ENCODE data around the gene ATP5F1D. TPM values are rescaled to one million over a fixed set of nuclear protein-coding genes. Genes with fewer than 3 reads are reported as not detected.
A peak's percentile ranks its signal among the peaks of the same experiment; 100 is the strongest.

The ATP5F1D gene
- total and polyA plus RNA-seq, 2 of the 13 experiments (the other 11 are each of a cell fraction or from before 2014, with no cell fraction given): 39.4 to 78.7 TPM

GRCh38 chr19:1248786-1249297 lies 7.3 kb downstream of the ATP5F1D start (continued):
- TF ChIP-seq IRX3 (CRISPR knock-in tag; IDR thresholded peaks at IDR 0.05; ENCODE audit: borderline replicate concordance, low read depth) (no peak), ZKSCAN8 (CRISPR knock-in tag; IDR thresholded peaks at IDR 0.05; ENCODE audit: borderline replicate concordance) (0 out of 2 replicates have a peak, but pooled peaks have one; percentile 6), ATF6 (CRISPR knock-in tag; conservative IDR thresholded peaks at IDR 0.05) (no peak), MYPOP (CRISPR knock-in tag; IDR thresholded peaks at IDR 0.05) (no peak), MTERF4 (CRISPR knock-in tag; IDR thresholded peaks at IDR 0.05) (no peak), ZMYM2 (CRISPR knock-in tag; IDR thresholded peaks at IDR 0.05) (no peak), CSRNP2 (CRISPR knock-in tag; conservative IDR thresholded peaks at IDR 0.05; ENCODE audit: low read depth) (no peak), ATF3 (CRISPR knock-in tag; IDR thresholded peaks at IDR 0.05) (no peak), ZNF354B (CRISPR knock-in tag; IDR thresholded peaks at IDR 0.05) (no peak), TFAP4 (IDR thresholded peaks at IDR 0.05; ENCODE audit: borderline replicate concordance, low read depth) (no peak), MXD1 (CRISPR knock-in tag; IDR thresholded peaks at IDR 0.05) (no peak), SETDB1 (CRISPR knock-in tag; IDR thresholded peaks at IDR 0.05; ENCODE audit: borderline replicate concordance) (no peak), SMAD9 (CRISPR knock-in tag; IDR thresholded peaks at IDR 0.05) (no peak), ARID4A (CRISPR knock-in tag; IDR thresholded peaks at IDR 0.05; ENCODE audit: borderline replicate concordance) (peak; percentile 78; the same call in 1 of the 2 replicates), RBFOX2 (IDR thresholded peaks at IDR 0.05; ENCODE audit: low read depth, low read length) (peak; percentile 88), NFKB2 (CRISPR knock-in tag; IDR thresholded peaks at IDR 0.05; ENCODE audit: borderline replicate concordance) (0 out of 2 replicates have a peak, but pooled peaks have one; percentile 5)

Data from HepG2 (cell line).